ENCODE data around the gene SIN3B. TPM values are rescaled to one million over a fixed set of nuclear protein-coding genes. Genes with fewer than 3 reads are reported as not detected.

Gene SIN3B
- total RNA-seq, 2 experiments from 2014 or later, result 31.4 to 33.6 TPM

DNA sequence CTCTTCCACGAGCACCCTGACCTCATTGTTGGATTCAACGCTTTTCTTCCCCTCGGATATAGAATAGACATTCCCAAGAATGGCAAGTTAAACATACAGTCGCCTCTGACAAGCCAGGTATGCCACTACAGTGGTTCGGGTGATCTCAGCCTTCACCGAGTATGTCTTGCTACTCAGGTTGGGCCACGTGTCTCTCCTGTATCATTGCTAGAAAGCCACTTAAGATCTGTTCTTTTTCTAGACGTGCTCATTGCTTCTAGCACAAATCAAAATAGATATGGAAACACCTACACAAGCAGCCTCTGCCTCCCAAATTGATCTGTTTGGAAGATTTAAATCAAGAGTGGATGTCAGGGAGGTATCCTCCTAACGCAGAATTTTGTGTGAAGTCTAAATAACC is 2.3 kb downstream of the SIN3B start:
- H3K9me3 Mint-ChIP-seq, result no peaks in the 10 kb centered on the region
- peaks cover 10% of the 10 kb centered on the region for H3K27me3 Mint-ChIP-seq
- ChIA-PET CTCF (no interaction called here), POLR2A (no interaction called here)
- H3K27ac Mint-ChIP-seq, result no peak overlapping the region
- H3K36me3 Mint-ChIP-seq (ENCODE audit: low read depth), result peaks cover 15% of the 10 kb centered on the region
- peak overlapping the region; percentile 30 for H3K4me3 Mint-ChIP-seq
- H3K4me1 Mint-ChIP-seq, result peaks cover 25% of the 10 kb centered on the region
- no peak for DNase-seq

DNA sequence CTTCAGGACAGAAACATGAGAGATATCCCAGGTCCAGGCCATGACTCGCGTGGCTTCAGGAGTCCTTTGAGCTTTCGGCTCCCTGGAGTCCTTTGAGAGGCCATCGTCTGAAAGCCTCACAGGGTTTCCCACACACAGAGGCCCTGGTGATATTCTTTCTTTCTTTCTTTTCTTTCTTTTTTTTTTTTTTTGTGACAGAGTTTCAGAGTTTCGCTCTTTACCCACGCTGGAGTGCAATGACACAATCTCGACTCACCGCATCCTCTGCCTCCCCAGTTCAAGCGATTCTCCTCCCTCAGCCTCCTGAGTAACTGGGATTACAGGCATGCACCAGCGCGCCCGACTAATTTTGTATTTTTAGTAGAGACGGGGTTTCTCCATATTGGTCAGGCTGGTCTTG is 5.5 kb downstream of the SIN3B start:
- H3K9me3 Mint-ChIP-seq, result no peaks in the 10 kb centered on the region
- POLR2A ChIA-PET, result no interaction called here
- H3K36me3 Mint-ChIP-seq (ENCODE audit: low read depth), result peaks cover 23% of the 10 kb centered on the region
- no peak for DNase-seq
- peaks cover 18% of the 10 kb centered on the region for H3K4me1 Mint-ChIP-seq
- H3K27ac Mint-ChIP-seq, result no peak overlapping the region
- H3K27me3 Mint-ChIP-seq, result no peaks in the 10 kb centered on the region
- CTCF ChIA-PET, result interaction anchor here (0.6 kb wide), 1 partner anchor 28 kb away, joined by 4 read pairs; no protein-coding TSS in a partner anchor
- H3K4me3 Mint-ChIP-seq, result no peak overlapping the region

DNA sequence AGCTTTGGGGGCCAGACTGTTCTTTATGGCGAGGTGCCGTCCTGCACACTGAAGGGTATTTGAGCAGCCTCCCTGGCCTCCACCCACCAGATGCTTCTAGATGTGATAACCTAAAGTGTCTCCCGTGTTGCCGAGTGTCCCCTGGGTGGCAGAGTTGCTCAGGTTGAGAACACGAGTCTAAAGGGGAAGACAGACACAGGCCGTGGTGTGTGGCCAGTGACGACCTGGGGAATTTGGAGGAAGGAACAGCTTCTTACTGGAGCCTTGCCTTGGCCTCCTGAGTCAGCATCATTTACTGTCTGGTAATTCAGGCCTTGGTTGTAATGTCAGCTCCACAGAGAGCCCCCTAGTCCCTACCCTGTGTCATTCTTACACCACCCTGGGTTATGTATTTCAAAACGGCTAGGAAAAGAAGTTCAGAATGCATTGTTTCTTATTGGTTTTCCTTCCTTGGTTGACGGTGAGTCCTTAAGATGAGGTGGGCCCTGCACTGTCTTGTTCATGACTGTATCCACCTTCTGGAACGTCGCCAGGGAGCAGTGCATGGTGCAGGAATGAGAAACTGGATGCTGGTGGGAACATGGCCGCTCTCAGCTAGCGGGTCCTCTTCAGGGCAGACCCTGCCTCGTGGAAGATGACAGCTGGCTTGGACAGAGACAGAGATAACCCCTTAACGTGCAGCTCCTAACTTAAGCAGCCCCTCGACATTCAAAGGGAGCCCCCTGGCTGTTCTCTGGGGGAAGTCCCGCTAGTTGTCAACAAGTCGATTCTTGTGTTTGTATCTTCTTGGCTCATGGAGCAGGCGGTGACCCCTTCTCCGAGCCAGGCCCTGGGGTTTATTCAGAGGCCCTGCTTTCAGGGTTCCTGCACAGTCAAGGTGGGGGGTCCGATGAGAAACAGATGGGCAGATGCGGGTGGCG is 7.2 kb downstream of the SIN3B start:
- Mint-ChIP-seq H3K27ac (no peak overlapping the region), H3K9me3 (no peaks in the 10 kb centered on the region), H3K36me3 (ENCODE audit: low read depth) (peaks cover 20% of the 10 kb centered on the region), H3K4me1 (peaks cover 6% of the 10 kb centered on the region), H3K27me3 (no peaks in the 10 kb centered on the region), H3K4me3 (no peak overlapping the region)
- DNase-seq, result no peak
- ChIA-PET POLR2A (no interaction called here), CTCF (interaction anchor here (0.6 to 1.0 kb wide), 2 partner anchors 26 to 187 kb away, joined by 3 to 4 read pairs; no protein-coding TSS in a partner anchor)

DNA sequence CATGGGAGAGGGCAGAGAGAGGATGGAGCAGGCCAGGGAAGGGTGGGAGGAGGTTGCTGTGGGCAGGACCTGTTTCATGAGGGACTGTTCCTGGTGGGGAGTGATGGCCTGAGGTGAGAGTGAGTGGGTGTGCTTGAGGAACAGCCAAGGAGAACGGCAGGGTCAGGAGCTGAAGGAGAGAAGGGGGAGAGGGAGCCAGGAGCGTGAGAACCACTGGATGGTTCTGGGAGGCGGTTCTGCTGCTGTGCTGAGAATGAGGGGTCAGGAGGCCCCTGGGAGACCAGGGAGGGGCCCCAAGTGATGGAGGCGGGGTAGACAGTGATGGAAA is 7.8 kb downstream of the SIN3B start:
- DNase-seq, result no peak
- CTCF ChIA-PET, result no interaction called here
- no peaks in the 10 kb centered on the region for H3K9me3 Mint-ChIP-seq

DNA sequence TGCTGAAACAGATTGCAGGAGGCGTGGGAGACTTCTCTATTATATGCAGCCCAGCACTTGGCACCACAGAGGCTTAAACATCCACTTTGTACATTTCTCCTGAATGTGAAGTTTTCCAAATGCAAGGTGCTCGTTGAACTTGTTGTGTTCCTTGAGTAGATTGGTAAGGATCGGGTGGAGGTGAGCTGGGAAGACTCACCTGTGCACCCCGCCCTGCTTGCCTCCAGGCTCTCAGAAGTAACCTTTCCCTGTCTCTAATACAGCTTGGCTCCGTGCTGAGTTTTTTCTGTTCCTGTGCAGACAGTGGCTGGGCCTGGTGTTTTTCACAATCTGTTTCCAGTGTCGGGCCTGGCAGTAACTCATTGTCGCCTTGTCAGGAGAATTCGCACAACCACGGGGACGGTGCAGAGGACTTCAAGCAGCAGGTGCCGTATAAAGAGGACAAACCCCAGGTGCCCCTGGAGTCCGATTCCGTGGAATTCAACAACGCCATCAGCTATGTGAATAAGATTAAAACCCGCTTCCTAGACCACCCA is 12.3 kb downstream of the SIN3B start:
- ChIA-PET POLR2A (no interaction called here), CTCF (no interaction called here)
- H3K36me3 Mint-ChIP-seq (ENCODE audit: low read depth), result peaks cover 8% of the 10 kb centered on the region

More for the DNA sequence above, 7.8 kb downstream of the SIN3B start:
- no peak overlapping the region for H3K27ac Mint-ChIP-seq
- POLR2A ChIA-PET, result no interaction called here
- H3K36me3 Mint-ChIP-seq (ENCODE audit: low read depth), result peaks cover 16% of the 10 kb centered on the region
- no peaks in the 10 kb centered on the region for H3K27me3 Mint-ChIP-seq
- peaks cover 3% of the 10 kb centered on the region for H3K4me1 Mint-ChIP-seq
- no peak overlapping the region for H3K4me3 Mint-ChIP-seq

DNA sequence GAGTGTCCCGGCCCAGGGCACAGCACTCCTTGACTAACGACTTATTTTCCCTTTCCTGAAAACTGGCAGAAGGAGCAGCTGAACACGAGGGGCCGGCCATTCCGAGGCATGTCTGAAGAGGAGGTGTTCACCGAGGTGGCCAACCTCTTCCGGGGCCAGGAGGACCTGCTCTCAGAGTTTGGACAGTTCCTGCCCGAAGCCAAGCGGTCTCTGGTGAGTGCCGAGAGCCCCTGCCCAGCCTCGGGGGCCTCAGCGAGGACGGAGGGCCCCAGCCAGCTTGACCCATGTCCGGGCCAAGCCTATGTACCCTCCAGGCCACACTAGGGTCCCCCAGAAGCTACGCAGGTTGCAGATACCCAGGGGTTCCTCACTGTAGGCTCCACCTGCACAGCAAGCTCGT is 17.7 kb downstream of the SIN3B start:
- Mint-ChIP-seq H3K9me3 (no peaks in the 10 kb centered on the region), H3K36me3 (ENCODE audit: low read depth) (peaks cover 10% of the 10 kb centered on the region), H3K27me3 (no peaks in the 10 kb centered on the region), H3K4me3 (no peak overlapping the region), H3K4me1 (no peaks in the 10 kb centered on the region), H3K27ac (no peak overlapping the region)
- no peak for DNase-seq
- POLR2A ChIA-PET, result no interaction called here
- CTCF ChIA-PET, result no interaction called here

More for the DNA sequence above, 12.3 kb downstream of the SIN3B start:
- no peaks in the 10 kb centered on the region for H3K9me3 Mint-ChIP-seq
- no peaks in the 10 kb centered on the region for H3K27me3 Mint-ChIP-seq
- DNase-seq, result no peak
- no peaks in the 10 kb centered on the region for H3K4me1 Mint-ChIP-seq
- no peak overlapping the region for H3K27ac Mint-ChIP-seq
- H3K4me3 Mint-ChIP-seq, result no peak overlapping the region

DNA sequence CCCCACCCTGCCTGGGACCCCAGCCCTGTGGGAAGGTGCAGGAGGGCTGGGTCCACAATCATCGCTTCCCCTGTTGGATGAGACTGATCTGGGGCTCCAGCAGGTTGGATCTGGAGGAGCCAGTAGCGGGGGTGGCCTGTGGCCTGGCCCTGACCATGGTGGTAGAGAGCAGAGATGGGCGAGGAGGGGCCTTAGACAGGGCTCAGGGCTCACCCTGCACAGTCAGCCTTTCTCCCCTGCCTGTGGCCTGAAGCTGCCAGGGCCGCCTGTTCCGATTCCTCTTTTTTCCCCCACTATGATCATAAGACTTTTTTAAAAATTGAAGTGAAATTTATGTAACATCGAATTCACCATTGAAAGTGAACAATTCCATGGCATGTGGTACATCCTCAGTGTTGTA is 18.2 kb downstream of the SIN3B start:
- no peaks in the 10 kb centered on the region for H3K9me3 Mint-ChIP-seq
- no peaks in the 10 kb centered on the region for H3K27me3 Mint-ChIP-seq
- ChIA-PET CTCF (no interaction called here), POLR2A (no interaction called here)
- no peaks in the 10 kb centered on the region for H3K4me1 Mint-ChIP-seq
- H3K4me3 Mint-ChIP-seq, result no peak overlapping the region
- no peak overlapping the region for H3K27ac Mint-ChIP-seq
- peaks cover 12% of the 10 kb centered on the region for H3K36me3 Mint-ChIP-seq (ENCODE audit: low read depth)
- DNase-seq, result no peak

DNA sequence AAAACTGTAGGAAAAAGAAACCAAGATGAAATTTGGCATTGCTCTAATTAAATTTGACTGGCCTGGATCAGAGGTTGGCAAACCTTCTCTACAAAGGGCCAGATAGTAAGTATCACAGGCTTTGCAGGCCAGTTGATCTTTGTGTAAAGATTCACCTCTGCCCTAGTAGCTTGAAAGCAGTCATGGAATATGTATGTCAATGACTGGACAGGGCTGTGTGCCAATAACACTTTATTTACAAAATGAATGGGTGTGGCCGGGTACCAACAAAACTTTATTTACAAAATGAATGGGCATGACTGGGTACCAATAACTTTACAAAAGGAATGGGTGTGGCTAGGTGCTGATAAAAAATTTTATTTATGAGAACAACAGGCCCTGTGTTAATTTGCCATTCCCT is 20.0 kb downstream of the SIN3B start:
- ChIA-PET CTCF (no interaction called here), POLR2A (no interaction called here)
- H3K36me3 Mint-ChIP-seq (ENCODE audit: low read depth), result peaks cover 16% of the 10 kb centered on the region
- H3K27ac Mint-ChIP-seq, result no peak overlapping the region
- H3K9me3 Mint-ChIP-seq, result no peaks in the 10 kb centered on the region
- H3K4me3 Mint-ChIP-seq, result no peak overlapping the region
- no peak for DNase-seq
- no peaks in the 10 kb centered on the region for H3K4me1 Mint-ChIP-seq
- no peaks in the 10 kb centered on the region for H3K27me3 Mint-ChIP-seq

DNA sequence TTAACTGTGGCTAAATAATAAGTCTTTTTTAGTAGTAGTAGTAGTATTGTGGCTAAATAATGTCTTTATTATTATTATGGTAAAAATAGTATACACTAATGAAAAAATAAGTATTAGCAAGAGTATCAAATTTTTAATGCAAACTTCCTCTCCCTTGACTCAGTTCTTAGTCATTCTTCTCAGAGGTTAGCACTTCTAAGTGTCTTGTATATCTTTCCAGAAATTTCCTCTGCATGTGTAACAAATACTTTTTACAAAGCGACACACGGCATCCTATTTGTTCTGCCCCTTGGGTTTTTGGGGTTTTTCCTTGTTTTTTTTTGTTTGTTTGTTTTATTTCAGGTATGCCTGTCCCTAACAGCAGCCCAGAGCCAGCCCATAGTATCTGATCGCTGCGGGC is 20.9 kb downstream of the SIN3B start:
- H3K9me3 Mint-ChIP-seq, result no peaks in the 10 kb centered on the region
- H3K36me3 Mint-ChIP-seq (ENCODE audit: low read depth), result peaks cover 20% of the 10 kb centered on the region
- no peaks in the 10 kb centered on the region for H3K27me3 Mint-ChIP-seq
- no peak overlapping the region for H3K27ac Mint-ChIP-seq
- ChIA-PET POLR2A (no interaction called here), CTCF (interaction anchor here (0.6 kb wide), 3 partner anchors 20 to 587 kb away, joined by 3 to 6 read pairs (median 3); no protein-coding TSS in a partner anchor)
- DNase-seq, result no peak
- H3K4me3 Mint-ChIP-seq, result no peak overlapping the region
- no peaks in the 10 kb centered on the region for H3K4me1 Mint-ChIP-seq

DNA sequence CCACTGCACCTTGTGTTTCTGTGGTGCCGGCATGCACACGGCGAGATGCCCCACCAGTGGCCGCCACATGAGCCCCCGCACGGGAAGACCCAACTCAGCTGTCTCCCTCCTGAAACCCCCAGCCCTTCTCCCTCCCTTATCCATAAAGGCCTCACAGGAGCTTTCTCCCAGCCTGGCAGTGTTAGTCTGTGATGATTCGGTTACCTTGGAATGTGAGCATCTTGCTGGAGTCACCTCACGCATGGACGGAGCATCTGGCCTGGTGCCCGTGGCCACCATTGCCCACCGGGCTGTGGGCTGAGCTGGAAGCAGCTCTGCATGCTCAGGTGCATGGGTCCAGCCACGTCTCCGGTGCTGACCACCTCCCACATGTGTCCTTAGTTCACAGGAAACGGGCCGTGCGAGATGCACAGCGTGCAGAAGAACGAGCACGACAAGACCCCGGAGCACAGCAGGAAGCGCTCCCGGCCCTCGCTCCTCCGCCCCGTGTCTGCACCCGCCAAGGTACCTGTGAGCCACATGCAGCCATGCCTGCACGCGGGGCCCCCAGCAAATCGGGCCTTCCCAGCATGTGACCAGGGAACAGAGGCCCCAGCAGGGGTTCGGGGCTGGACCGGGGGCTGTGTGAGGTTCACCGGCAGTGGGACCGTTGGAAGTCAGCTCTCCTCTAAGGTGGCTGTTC is 22.0 kb downstream of the SIN3B start:
- ChIA-PET POLR2A (no interaction called here), CTCF (no interaction called here)
- Mint-ChIP-seq H3K36me3 (ENCODE audit: low read depth) (peaks cover 20% of the 10 kb centered on the region), H3K27ac (no peak overlapping the region), H3K27me3 (no peaks in the 10 kb centered on the region), H3K4me3 (no peak overlapping the region), H3K9me3 (no peaks in the 10 kb centered on the region), H3K4me1 (no peaks in the 10 kb centered on the region)
- no peak for DNase-seq

DNA sequence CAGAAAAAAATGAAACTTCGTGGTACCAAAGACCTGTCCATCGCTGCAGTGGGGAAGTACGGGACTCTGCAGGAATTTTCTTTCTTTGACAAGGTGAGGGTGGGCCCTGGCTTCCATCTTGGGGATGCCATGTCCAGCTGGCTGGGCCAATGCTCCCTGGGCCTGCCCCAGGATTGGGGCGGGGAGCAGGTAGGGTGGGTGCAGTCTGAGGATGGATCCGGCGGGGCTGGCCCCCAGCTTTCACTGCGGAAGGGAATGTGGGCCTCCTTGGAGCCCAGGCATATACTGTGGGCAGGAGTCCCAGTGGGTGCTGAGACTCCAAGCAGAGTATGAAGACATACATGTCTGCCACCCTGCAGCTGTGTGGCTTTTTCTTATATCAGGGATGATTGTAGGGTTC is 23.9 kb downstream of the SIN3B start:
- peaks cover 14% of the 10 kb centered on the region for H3K36me3 Mint-ChIP-seq (ENCODE audit: low read depth)
- H3K27me3 Mint-ChIP-seq, result no peaks in the 10 kb centered on the region
- H3K4me1 Mint-ChIP-seq, result no peaks in the 10 kb centered on the region
- no peaks in the 10 kb centered on the region for H3K9me3 Mint-ChIP-seq
- CTCF ChIA-PET, result no interaction called here
- H3K4me3 Mint-ChIP-seq, result no peak overlapping the region
- DNase-seq, result no peak
- H3K27ac Mint-ChIP-seq, result no peak overlapping the region
- POLR2A ChIA-PET, result no interaction called here

DNA sequence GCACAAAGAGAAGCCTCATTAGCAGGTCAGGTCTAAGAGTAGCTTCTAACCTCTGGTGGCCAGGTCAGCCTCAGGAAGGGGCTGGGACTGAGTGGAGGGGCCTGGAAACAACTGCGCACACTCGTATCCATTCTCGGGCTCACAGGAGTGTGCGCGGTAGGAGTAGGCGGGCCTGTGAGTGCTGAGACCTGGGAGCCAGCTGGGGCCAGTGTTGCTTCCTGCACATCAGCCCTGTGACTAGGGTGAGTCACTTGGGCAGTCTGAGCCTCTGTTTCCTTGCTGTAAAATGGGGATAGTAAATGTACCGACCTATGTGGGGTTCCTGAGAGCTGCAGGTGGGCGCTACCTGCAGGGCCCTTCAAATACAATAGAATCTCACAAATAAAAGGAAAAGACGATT is 26.9 kb downstream of the SIN3B start:
- Mint-ChIP-seq H3K9me3 (no peaks in the 10 kb centered on the region), H3K36me3 (ENCODE audit: low read depth) (peaks cover 10% of the 10 kb centered on the region), H3K4me3 (no peak overlapping the region), H3K27ac (no peak overlapping the region), H3K4me1 (peaks cover 4% of the 10 kb centered on the region), H3K27me3 (no peaks in the 10 kb centered on the region)
- DNase-seq, result no peak
- ChIA-PET POLR2A (no interaction called here), CTCF (interaction anchor here (0.7 kb wide), 1 partner anchor 1393 kb away, joined by 6 read pairs; no protein-coding TSS in a partner anchor)

DNA sequence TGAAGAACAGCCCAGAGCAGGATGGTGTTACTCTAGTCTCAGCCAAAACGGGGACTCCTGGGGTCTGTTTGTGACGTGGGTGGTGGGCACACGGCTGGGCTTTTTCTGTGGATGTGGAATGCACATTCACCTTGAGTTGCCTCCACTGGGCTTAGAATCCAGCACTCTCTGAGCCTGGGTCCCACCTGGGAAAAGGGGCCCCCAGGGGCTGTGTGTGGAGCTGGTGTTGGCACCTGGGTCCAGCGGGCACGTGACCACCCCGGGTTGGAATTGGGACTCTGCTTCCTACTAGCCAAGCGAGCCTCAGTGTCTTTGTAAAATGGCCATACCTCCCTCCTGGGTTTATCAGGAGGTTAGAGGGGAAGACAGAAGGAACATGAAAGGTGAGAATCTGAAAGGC is 30.4 kb downstream of the SIN3B start:
- H3K4me3 Mint-ChIP-seq, result no peak overlapping the region
- peaks cover 13% of the 10 kb centered on the region for H3K4me1 Mint-ChIP-seq
- DNase-seq, result no peak
- CTCF ChIA-PET, result interaction anchor here (0.5 kb wide), 1 partner anchor 224 kb away, joined by 7 read pairs; no protein-coding TSS in a partner anchor
- POLR2A ChIA-PET, result no interaction called here
- peaks cover 11% of the 10 kb centered on the region for H3K36me3 Mint-ChIP-seq (ENCODE audit: low read depth)
- H3K9me3 Mint-ChIP-seq, result no peaks in the 10 kb centered on the region
- H3K27ac Mint-ChIP-seq, result no peak overlapping the region
- no peaks in the 10 kb centered on the region for H3K27me3 Mint-ChIP-seq

Measured in activated CD4-positive, alpha-beta T cell treated with anti-CD3 and anti-CD28 coated beads, Interleukin-2, amount 10 ng/mL, durations not matched to agents 7 days and 5 days (primary cell).